Measurements from ENCODE around the gene PER2.

PER2 gene

GRCh38 chr2:238220274-238220891, 68.0 kb downstream of the PER2 start:
- Histone ChIP-seq H3K4me3 (no peak overlapping the region), H3K27ac (no peak overlapping the region)

GRCh38 chr2:238216651-238217184, 71.7 kb downstream of the PER2 start:
- no peak overlapping the region for H3K4me3 ChIP-seq
- H3K27ac ChIP-seq = no peak overlapping the region

- H3K4me3 ChIP-seq = no peak overlapping the region
- H3K27ac ChIP-seq = no peak overlapping the region
These were observed 81.4 kb downstream of the PER2 start for GRCh38 chr2:238207006-238207405.

GRCh38 chr2:238203973-238204683, 84.3 kb downstream of the PER2 start:
- Histone ChIP-seq H3K4me3 (peak overlapping the region; percentile 50 to 86 (median 75)), H3K27ac (peak overlapping the region; percentile 65 to 97 (median 92))

GRCh38 chr2:238203094-238203972, 85.1 kb downstream of the PER2 start, which contains the start of gene ILKAP:
ILKAP (minus strand) TSS chr2:238203695; CDS start chr2:238203553, 142 bp downstream.
- peak within 1 kb of the TSS; percentile 77 to 97 (median 93) for H3K27ac ChIP-seq
- peak within 1 kb of the TSS; percentile 50 to 86 (median 75) for H3K4me3 ChIP-seq

- Histone ChIP-seq H3K27ac (peak overlapping the region; percentile 76 to 97 (median 92)), H3K4me3 (peak overlapping the region; percentile 50 to 86 (median 75))
These were observed 85.9 kb downstream of the PER2 start for GRCh38 chr2:238202326-238203093.

All from skin epidermis (tissue), 12 donors.